SK-N-SH (cell line): ENCODE results near the gene PACSIN2. TPM values are rescaled to one million over a fixed set of nuclear protein-coding genes. Genes with fewer than 3 reads are reported as not detected.

ENCODE experiments used
- CTCF ChIA-PET: fragments of 300-600, 350-600 bp; formaldehyde crosslinking; extraction: SDS; loops from one replicate; lab custom pipeline; 2021; lab: Yijun Ruan, JAX
- POLR2A ChIA-PET: fragments of 350-600 bp; sonication (Branson Sonifier 250); formaldehyde crosslinking; extraction: SDS; loops from one replicate; lab custom pipeline; 2020; ENCODE audit warnings: antibody characterized with exemption, inconsistent platforms; lab: Yijun Ruan, JAX
- DNase-seq: peaks from one replicate; pipeline ENCODE4 v3.0.0; 2012
- H2AFZ ChIP-seq: fragments of 200-600 bp; sonication (generic); 2 replicates; pipeline ENCODE4 v1.8.1; 2016; ENCODE audit warnings: antibody characterized with exemption, mild to moderate bottlenecking, low read depth
- H3F3A ChIP-seq: fragments of 200-600 bp; sonication (generic); replicated peaks from 2 replicates; pipeline ENCODE3; 2016; ENCODE audit warnings: antibody characterized with exemption, mild to moderate bottlenecking; ENCODE audit not compliant: insufficient read depth
- H3K27ac ChIP-seq, 2 experiments: fragments of 200-500 bp in 1 of 2; fragments of 200-600 bp in 1 of 2; sonication (Bioruptor generic) in 1 of 2; sonication (generic), shearing (Covaris generic) in 1 of 2; 2 replicates each; pipeline versions ENCODE4 v1.5.1 to v1.6.1; 2014 to 2016; ENCODE audit warnings: low read depth in 2 of 2, inconsistent platforms in 1 of 2, low read length in 1 of 2, mild to moderate bottlenecking in 1 of 2, mixed read lengths in 1 of 2
- H3K27me3 ChIP-seq: fragments of 200-600 bp; sonication (generic), shearing (Covaris generic); 2 replicates; pipeline ENCODE4 v1.6.1; 2016; ENCODE audit warnings: mixed run types; ENCODE audit not compliant: insufficient read depth
- H3K36me3 ChIP-seq, 2 experiments: fragments of 200-500 bp in 1 of 2; fragments of 200-600 bp in 1 of 2; sonication (Bioruptor generic) in 1 of 2; sonication (generic) in 1 of 2; replicated peaks in 1 of 2; 2 replicates each; pipeline versions ENCODE3 to v1.5.1; 2014 to 2016; ENCODE audit warnings: low read length in 1 of 2, mild to moderate bottlenecking in 1 of 2; ENCODE audit not compliant: insufficient read depth in 2 of 2, control insufficient read depth in 1 of 2
- H3K4me1 ChIP-seq, 2 experiments: fragments of 200-500 bp in 1 of 2; fragments of 200-600 bp in 1 of 2; sonication (Bioruptor generic) in 1 of 2; sonication (generic), shearing (Covaris generic) in 1 of 2; 2 replicates each; pipeline versions ENCODE4 v1.5.1 to v1.6.1; 2014 to 2016; ENCODE audit warnings: low read depth in 1 of 2, low read length in 1 of 2, mixed run types in 1 of 2; ENCODE audit not compliant: insufficient read depth in 2 of 2, control insufficient read depth in 1 of 2
- H3K4me2 ChIP-seq: fragments of 200-600 bp; sonication (generic), shearing (Covaris generic); 2 replicates; pipeline ENCODE4 v1.6.1; 2017; ENCODE audit warnings: mixed run types
- H3K4me3 ChIP-seq, 2 experiments: fragments of 200-500 bp in 1 of 2; fragments of 200-600 bp in 1 of 2; sonication (Bioruptor generic) in 1 of 2; sonication (generic), shearing (Covaris generic) in 1 of 2; 2 replicates each; pipeline versions ENCODE4 v1.5.1 to v1.8.1; 2014 to 2016; ENCODE audit warnings: low read depth in 2 of 2, inconsistent platforms in 1 of 2, low read length in 1 of 2, mild to moderate bottlenecking in 1 of 2, mixed read lengths in 1 of 2, moderate library complexity in 1 of 2
- H3K79me2 ChIP-seq: fragments of 200-600 bp; sonication (generic); 2 replicates; pipeline ENCODE4 v1.8.1; 2017; ENCODE audit warnings: mild to moderate bottlenecking; ENCODE audit not compliant: insufficient read depth
- H3K9ac ChIP-seq: fragments of 200-600 bp; sonication (generic); 2 replicates; pipeline ENCODE4 v1.6.1; 2017; ENCODE audit warnings: mixed run types
- H3K9me2 ChIP-seq: fragments of 200-600 bp; sonication (generic); 2 replicates; pipeline ENCODE4 v1.6.1; 2017; ENCODE audit warnings: mixed run types
- H3K9me3 ChIP-seq: fragments of 200-600 bp; sonication (generic); 2 replicates; pipeline ENCODE4 v1.6.1; 2017; ENCODE audit warnings: mixed run types, mild to moderate bottlenecking, moderate library complexity
- H4K20me1 ChIP-seq: fragments of 200-600 bp; sonication (generic); 2 replicates; pipeline ENCODE4 v1.6.1; 2017; ENCODE audit warnings: mild to moderate bottlenecking, mixed run types; ENCODE audit not compliant: insufficient read depth
- CHD2 ChIP-seq: fragments of 150-350 bp; IDR thresholded peaks from 2 replicates; pipeline ENCODE4 v1.6.1; 2018; ENCODE audit warnings: low read length; ENCODE audit not compliant: partially characterized antibody
- CTCF ChIP-seq: fragments of 200-600 bp; sonication (generic); IDR thresholded peaks from 2 replicates; pipeline ENCODE4 v1.6.1; 2017; ENCODE audit warnings: antibody characterized with exemption, mild to moderate bottlenecking, moderate library complexity
- FOXJ3 ChIP-seq: sonication (generic); formaldehyde crosslinking; IDR thresholded peaks from 2 replicates; pipeline ENCODE4 v1.5.1; 2020; ENCODE audit warnings: mild to moderate bottlenecking, missing genetic modification reagents
- GATA2 ChIP-seq: sonication (generic); formaldehyde crosslinking; IDR thresholded peaks from 2 replicates; pipeline ENCODE4 v1.5.0; 2020; ENCODE audit warnings: mild to moderate bottlenecking, missing genetic modification reagents
- MEF2A ChIP-seq: IDR thresholded peaks from 2 replicates; pipeline ENCODE4 v1.4.0; 2012; ENCODE audit warnings: low read depth, borderline replicate concordance
- RAD21 ChIP-seq: IDR thresholded peaks from 2 replicates; pipeline ENCODE4 v1.6.1; 2012; ENCODE audit warnings: mild to moderate bottlenecking, low read length
- RCOR1 ChIP-seq: fragments of 150-350 bp; IDR thresholded peaks from 2 replicates; pipeline ENCODE4 v1.6.1; 2017; ENCODE audit warnings: antibody characterized with exemption, low read length
- RFX5 ChIP-seq: IDR thresholded peaks from 2 replicates; pipeline ENCODE4 v1.6.1; 2012; ENCODE audit warnings: mild to moderate bottlenecking, improper control_type of control experiment, low read length
- RXRA ChIP-seq: IDR thresholded peaks from 2 replicates; pipeline ENCODE4 v1.4.0; 2012; ENCODE audit warnings: low read depth, mild to moderate bottlenecking, borderline replicate concordance
- TAF1 ChIP-seq: IDR thresholded peaks from 2 replicates; pipeline ENCODE4 v1.6.1; 2012; ENCODE audit warnings: low read depth, mild to moderate bottlenecking, low read length, moderate library complexity, borderline replicate concordance
- USF1 ChIP-seq: IDR thresholded peaks from 2 replicates; pipeline ENCODE4 v1.4.0; 2012; ENCODE audit warnings: low read depth, borderline replicate concordance
- WGBS: methylation state at CpG from one replicate; pipeline ENCODE4 v1.1.6; 2017; ENCODE audit warnings: low lambda C conversion rate; 5-methylcytosine and 5-hydroxymethylcytosine counted together
- polyA plus RNA-seq, 3 experiments: library from polyadenylated mRNA; depleted of rRNA; stranded (reverse); fragments of >200 nt; gene quantifications; 2 replicates each; pipeline ENCODE4 v1.2.3, GENCODE V29; 2012
- TF ChIP-seq, protein P1 (sequence below): fragments of 150-350 bp; IDR thresholded peaks from 2 replicates; pipeline ENCODE4 v1.6.1; 2017; ENCODE audit warnings: antibody characterized with exemption, low read length, low read depth, borderline replicate concordance
- TF ChIP-seq, protein P2 (sequence below): IDR thresholded peaks from 2 replicates; pipeline ENCODE4 v1.6.1; 2012; ENCODE audit warnings: mild to moderate bottlenecking, low read depth, low read length, moderate library complexity
- TF ChIP-seq, protein P3 (sequence below): fragments of 150-350 bp; IDR thresholded peaks from 2 replicates; pipeline ENCODE4 v1.6.1; 2016; ENCODE audit warnings: mild to moderate bottlenecking, low read depth, low read length

PACSIN2 gene
- polyA plus RNA-seq, 1 of the 3 experiments (the other 2 are of a cell fraction), result 60.5 TPM

DNA sequence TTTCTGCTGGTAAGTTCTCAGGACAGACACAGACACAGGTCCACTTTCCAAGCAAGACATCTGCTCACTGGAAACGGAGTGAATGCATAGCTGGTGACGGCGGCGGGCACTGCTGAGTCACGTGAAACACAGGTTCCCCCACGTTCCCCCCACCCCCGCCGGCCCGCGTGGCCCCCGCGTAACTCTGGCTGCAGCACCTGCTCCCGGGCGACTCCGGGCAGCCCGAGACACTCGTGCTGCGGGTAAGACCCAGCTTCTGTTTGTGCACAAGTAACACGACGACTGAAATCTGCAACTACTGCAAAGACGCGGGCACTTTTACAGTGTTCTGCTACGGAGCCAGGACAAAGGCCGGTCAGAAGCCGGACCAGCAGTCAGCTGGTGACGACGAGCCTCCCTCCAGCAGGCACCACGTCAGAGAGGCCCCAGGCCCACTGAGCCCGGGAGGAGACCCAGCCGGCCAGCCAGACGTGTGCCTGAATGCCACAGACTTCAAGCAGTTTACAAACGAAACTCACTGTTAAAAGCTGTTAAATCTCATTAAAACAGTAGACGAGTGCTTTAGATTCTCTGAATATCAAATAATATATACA is 145.0 kb downstream of the PACSIN2 start:
- no peaks in the 10 kb centered on the region for H3K27me3 ChIP-seq
- no peak overlapping the region for H3K4me3 ChIP-seq
- no peak for DNase-seq
- POLR2A ChIA-PET, result no interaction called here
- TF ChIP-seq, protein P1, sequence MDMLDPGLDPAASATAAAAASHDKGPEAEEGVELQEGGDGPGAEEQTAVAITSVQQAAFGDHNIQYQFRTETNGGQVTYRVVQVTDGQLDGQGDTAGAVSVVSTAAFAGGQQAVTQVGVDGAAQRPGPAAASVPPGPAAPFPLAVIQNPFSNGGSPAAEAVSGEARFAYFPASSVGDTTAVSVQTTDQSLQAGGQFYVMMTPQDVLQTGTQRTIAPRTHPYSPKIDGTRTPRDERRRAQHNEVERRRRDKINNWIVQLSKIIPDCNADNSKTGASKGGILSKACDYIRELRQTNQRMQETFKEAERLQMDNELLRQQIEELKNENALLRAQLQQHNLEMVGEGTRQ, result no peak
- TF ChIP-seq GATA2 (CRISPR knock-in tag), result no peak
- TF ChIP-seq RCOR1, result no peak
- no peak for TF ChIP-seq USF1
- no peak for TF ChIP-seq RFX5
- TF ChIP-seq FOXJ3, result no peak
- no peak for TF ChIP-seq RXRA
- no peak for TF ChIP-seq CTCF
- TF ChIP-seq MEF2A, result no peak
- TF ChIP-seq RAD21, result no peak
- no peak for TF ChIP-seq TAF1
- TF ChIP-seq, protein P2, sequence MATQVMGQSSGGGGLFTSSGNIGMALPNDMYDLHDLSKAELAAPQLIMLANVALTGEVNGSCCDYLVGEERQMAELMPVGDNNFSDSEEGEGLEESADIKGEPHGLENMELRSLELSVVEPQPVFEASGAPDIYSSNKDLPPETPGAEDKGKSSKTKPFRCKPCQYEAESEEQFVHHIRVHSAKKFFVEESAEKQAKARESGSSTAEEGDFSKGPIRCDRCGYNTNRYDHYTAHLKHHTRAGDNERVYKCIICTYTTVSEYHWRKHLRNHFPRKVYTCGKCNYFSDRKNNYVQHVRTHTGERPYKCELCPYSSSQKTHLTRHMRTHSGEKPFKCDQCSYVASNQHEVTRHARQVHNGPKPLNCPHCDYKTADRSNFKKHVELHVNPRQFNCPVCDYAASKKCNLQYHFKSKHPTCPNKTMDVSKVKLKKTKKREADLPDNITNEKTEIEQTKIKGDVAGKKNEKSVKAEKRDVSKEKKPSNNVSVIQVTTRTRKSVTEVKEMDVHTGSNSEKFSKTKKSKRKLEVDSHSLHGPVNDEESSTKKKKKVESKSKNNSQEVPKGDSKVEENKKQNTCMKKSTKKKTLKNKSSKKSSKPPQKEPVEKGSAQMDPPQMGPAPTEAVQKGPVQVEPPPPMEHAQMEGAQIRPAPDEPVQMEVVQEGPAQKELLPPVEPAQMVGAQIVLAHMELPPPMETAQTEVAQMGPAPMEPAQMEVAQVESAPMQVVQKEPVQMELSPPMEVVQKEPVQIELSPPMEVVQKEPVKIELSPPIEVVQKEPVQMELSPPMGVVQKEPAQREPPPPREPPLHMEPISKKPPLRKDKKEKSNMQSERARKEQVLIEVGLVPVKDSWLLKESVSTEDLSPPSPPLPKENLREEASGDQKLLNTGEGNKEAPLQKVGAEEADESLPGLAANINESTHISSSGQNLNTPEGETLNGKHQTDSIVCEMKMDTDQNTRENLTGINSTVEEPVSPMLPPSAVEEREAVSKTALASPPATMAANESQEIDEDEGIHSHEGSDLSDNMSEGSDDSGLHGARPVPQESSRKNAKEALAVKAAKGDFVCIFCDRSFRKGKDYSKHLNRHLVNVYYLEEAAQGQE, result no peak
- TF ChIP-seq, protein P3, sequence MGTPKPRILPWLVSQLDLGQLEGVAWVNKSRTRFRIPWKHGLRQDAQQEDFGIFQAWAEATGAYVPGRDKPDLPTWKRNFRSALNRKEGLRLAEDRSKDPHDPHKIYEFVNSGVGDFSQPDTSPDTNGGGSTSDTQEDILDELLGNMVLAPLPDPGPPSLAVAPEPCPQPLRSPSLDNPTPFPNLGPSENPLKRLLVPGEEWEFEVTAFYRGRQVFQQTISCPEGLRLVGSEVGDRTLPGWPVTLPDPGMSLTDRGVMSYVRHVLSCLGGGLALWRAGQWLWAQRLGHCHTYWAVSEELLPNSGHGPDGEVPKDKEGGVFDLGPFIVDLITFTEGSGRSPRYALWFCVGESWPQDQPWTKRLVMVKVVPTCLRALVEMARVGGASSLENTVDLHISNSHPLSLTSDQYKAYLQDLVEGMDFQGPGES, result no peak
- no peak for TF ChIP-seq CHD2
- no peak overlapping the region for H3K4me2 ChIP-seq
- no peaks in the 10 kb centered on the region for H3K9me3 ChIP-seq
- no peak overlapping the region for H3K9ac ChIP-seq
- H3K27ac ChIP-seq, result no peak overlapping the region
- no peaks in the 10 kb centered on the region for H3K36me3 ChIP-seq
- H2AFZ ChIP-seq, result no peak overlapping the region
- H3F3A ChIP-seq, result no peaks in the 10 kb centered on the region
- no peaks in the 10 kb centered on the region for H3K79me2 ChIP-seq
- no peaks in the 10 kb centered on the region for H3K9me2 ChIP-seq
- no peaks in the 10 kb centered on the region for H4K20me1 ChIP-seq
- CTCF ChIA-PET, result no interaction called here
- peaks cover 0 to 2% of the 10 kb centered on the region in 2 experiments; a peak in 1 of 4 replicates for H3K4me1 ChIP-seq
- WGBS, result 80% methylated on average over 15 of the region's 33 CpGs
